Measurements from ENCODE around the gene ACACB. TPM values are rescaled to one million over a fixed set of nuclear protein-coding genes. Genes with fewer than 3 reads are reported as not detected.

The ACACB gene
- total RNA-seq, 1 experiment from 2014 or later = 20.0 TPM

- H3K4me3 Mint-ChIP-seq = no peak overlapping the region
These were observed 149.9 kb downstream of the ACACB start for GRCh38 chr12:109266106-109266879.

GRCh38 chr12:109267361-109267760 lies 151.0 kb downstream of the ACACB start:
- Mint-ChIP-seq H3K9me3 (peaks cover 13% of the 10 kb centered on the region), H3K4me3 (no peak overlapping the region), H3K4me1 (no peaks in the 10 kb centered on the region; the same call in 1 of the 2 replicates), H3K27ac (no peak overlapping the region), H3K36me3 (peaks cover 4% of the 10 kb centered on the region; the same call in 1 of the 2 replicates), H3K27me3 (ENCODE audit: low read depth) (peaks cover 5% of the 10 kb centered on the region; the same call in 1 of the 2 replicates)
- ChIA-PET CTCF (interaction anchor here (0.7 to 2.5 kb wide), 5 partner anchors 11 to 161 kb away, joined by 3 to 6 read pairs (median 5); no protein-coding TSS in a partner anchor), POLR2A (no interaction called here)
- no peak for DNase-seq (ENCODE audit: low spot score)
- ATAC-seq = no peak
- no peak for TF ChIP-seq ZNF219 (CRISPR knock-in tag; IDR thresholded peaks at IDR 0.05; ENCODE audit: borderline replicate concordance)
- no peak for TF ChIP-seq ZNF232 (CRISPR knock-in tag; IDR thresholded peaks at IDR 0.05)
- no peak for TF ChIP-seq EMX1 (CRISPR knock-in tag; IDR thresholded peaks at IDR 0.05)
- TF ChIP-seq ZNF425 (CRISPR knock-in tag; conservative IDR thresholded peaks at IDR 0.05) = no peak
- TF ChIP-seq ZNF138 (CRISPR knock-in tag; conservative IDR thresholded peaks at IDR 0.05) = no peak
- no peak for TF ChIP-seq ZNF416 (CRISPR knock-in tag; IDR thresholded peaks at IDR 0.05)
- TF ChIP-seq ZNF512 (CRISPR knock-in tag; IDR thresholded peaks at IDR 0.05; ENCODE audit: borderline replicate concordance) = no peak
- TF ChIP-seq ATF2 (CRISPR knock-in tag; IDR thresholded peaks at IDR 0.05; ENCODE audit: borderline replicate concordance, low read depth) = no peak

More at GRCh38 chr12:109266106-109266879, 149.9 kb downstream of the ACACB start:
- H3K27me3 Mint-ChIP-seq (ENCODE audit: low read depth) = peaks cover 5% of the 10 kb centered on the region; the same call in 1 of the 2 replicates
- H3K27ac Mint-ChIP-seq = no peak overlapping the region
- no peak for DNase-seq (ENCODE audit: low spot score)
- TF ChIP-seq ERG (CRISPR knock-in tag; IDR thresholded peaks at IDR 0.05) (no peak), NFYB (CRISPR knock-in tag; conservative IDR thresholded peaks at IDR 0.05; ENCODE audit: low read depth) (no peak), E2F5 (CRISPR knock-in tag; IDR thresholded peaks at IDR 0.05) (no peak), CDX4 (CRISPR knock-in tag; IDR thresholded peaks at IDR 0.05; ENCODE audit: borderline replicate concordance) (no peak), GABPB1 (CRISPR knock-in tag; IDR thresholded peaks at IDR 0.05) (no peak), TP53 (CRISPR knock-in tag; IDR thresholded peaks at IDR 0.05) (no peak), ATF3 (CRISPR knock-in tag; conservative IDR thresholded peaks at IDR 0.05) (no peak), SP1 (CRISPR knock-in tag; conservative IDR thresholded peaks at IDR 0.05) (no peak), STAT6 (CRISPR knock-in tag; conservative IDR thresholded peaks at IDR 0.05; ENCODE audit: low read depth) (no peak), NFATC4 (CRISPR knock-in tag; IDR thresholded peaks at IDR 0.05) (no peak)
- H3K9me3 Mint-ChIP-seq = peaks cover 13% of the 10 kb centered on the region
- peaks cover under 1% of the 10 kb centered on the region; the same call in 1 of the 2 replicates for H3K4me1 Mint-ChIP-seq
- POLR2A ChIA-PET = no interaction called here
- no peak for ATAC-seq
- CTCF ChIA-PET = interaction anchor here (1.0 to 3.9 kb wide), 4 partner anchors 119 to 162 kb away, joined by 3 to 55 read pairs (median 18); no protein-coding TSS in a partner anchor
- peaks cover 4% of the 10 kb centered on the region; the same call in 1 of the 2 replicates for H3K36me3 Mint-ChIP-seq
